H1 (cell line): ENCODE measurements around the gene KRTAP10-4. TPM values are rescaled to one million over a fixed set of nuclear protein-coding genes. Genes with fewer than 3 reads are reported as not detected.

Experiments
- CTCF ChIA-PET: fragments of 300-600 bp; sonication (Branson Sonifier 250); formaldehyde crosslinking; loops from one replicate; lab custom pipeline; 2021; ENCODE audit not compliant: partially characterized antibody; lab: Charles Lee
- POLR2A ChIA-PET: fragments of 300-600 bp; sonication (Branson Sonifier 250); formaldehyde crosslinking; loops from one replicate; lab custom pipeline; 2021; ENCODE audit warnings: inconsistent platforms; ENCODE audit not compliant: partially characterized antibody; lab: Charles Lee
- DNase-seq, 2 experiments: peaks; one replicate each; pipeline versions ENCODE4 v3.0.0 to v3.0.0-alpha.2; 2010 to 2022; ENCODE audit warnings: low spot score in 2 of 2, low read depth in 1 of 2, mixed read lengths in 1 of 2
- FAIRE-seq: peaks from 2 replicates; lab custom pipeline; 2011; peaks lifted over from hg19 to GRCh38; lab: Jason Lieb, UNC
- H2AFZ ChIP-seq: 2 replicates; pipeline ENCODE4 v1.8.1; 2012; ENCODE audit warnings: low read length, inconsistent platforms
- H2AK5ac ChIP-seq: 2 replicates; pipeline ENCODE4 v1.6.1; 2013; ENCODE audit warnings: low read depth, low read length
- H2BK120ac ChIP-seq: replicated peaks from 2 replicates; pipeline ENCODE3; 2013; ENCODE audit warnings: low read depth, low read length, inconsistent platforms
- H2BK12ac ChIP-seq: 2 replicates; pipeline ENCODE4 v1.6.1; 2013; ENCODE audit warnings: low read depth, low read length
- H2BK15ac ChIP-seq: 2 replicates; pipeline ENCODE4 v1.6.1; 2013; ENCODE audit warnings: low read length
- H2BK20ac ChIP-seq: 2 replicates; pipeline ENCODE4 v1.6.1; 2013; ENCODE audit warnings: low read length
- H2BK5ac ChIP-seq: 2 replicates; pipeline ENCODE4 v1.6.1; 2013; ENCODE audit warnings: low read depth, low read length
- H3K14ac ChIP-seq: 2 replicates; pipeline ENCODE4 v1.6.1; 2013; ENCODE audit warnings: inconsistent platforms; ENCODE audit not compliant: insufficient read length
- H3K18ac ChIP-seq: 2 replicates; pipeline ENCODE4 v1.6.1; 2013; ENCODE audit warnings: low read length; ENCODE audit errors: extremely low read depth
- H3K23ac ChIP-seq: 2 replicates; pipeline ENCODE4 v1.6.1; 2013; ENCODE audit warnings: inconsistent platforms; ENCODE audit not compliant: insufficient read length
- H3K23me2 ChIP-seq: 2 replicates; pipeline ENCODE4 v1.6.1; 2013; ENCODE audit warnings: low read depth, low read length
- H3K27ac ChIP-seq: 2 replicates; pipeline ENCODE4 v1.6.1; 2011; ENCODE audit warnings: low read depth, low read length, inconsistent platforms
- H3K27me3 ChIP-seq, 4 experiments: replicated peaks in 1 of 4; 1 replicate in 1 of 4; 2 replicates in 3 of 4; pipeline versions ENCODE4 v1.6.1 to v1.8.1; 2011 to 2013; ENCODE audit warnings: low read length in 3 of 4, mild to moderate bottlenecking in 3 of 4, inconsistent platforms in 2 of 4, mixed read lengths in 2 of 4, moderate library complexity in 1 of 4; ENCODE audit not compliant: control insufficient read depth in 3 of 4, insufficient read depth in 3 of 4; ENCODE audit errors: extremely low read depth in 1 of 4
- H3K36me3 ChIP-seq, 4 experiments: 2 replicates each; pipeline versions ENCODE4 v1.6.1 to v1.8.1; 2011 to 2013; ENCODE audit warnings: mild to moderate bottlenecking in 4 of 4, low read length in 3 of 4, moderate library complexity in 2 of 4, control low read depth in 1 of 4, inconsistent platforms in 1 of 4; ENCODE audit not compliant: insufficient read depth in 4 of 4, control insufficient read depth in 2 of 4
- H3K4ac ChIP-seq: replicated peaks from 2 replicates; pipeline ENCODE3; 2013; ENCODE audit warnings: low read length, low read depth, mixed read lengths, inconsistent platforms; ENCODE audit not compliant: insufficient read length
- H3K4me1 ChIP-seq, 4 experiments: replicated peaks in 1 of 4; 1 replicate in 1 of 4; 2 replicates in 3 of 4; pipeline versions ENCODE4 v1.6.1 to v1.8.1; 2011 to 2013; ENCODE audit warnings: low read length in 3 of 4, inconsistent platforms in 2 of 4, mixed read lengths in 1 of 4; ENCODE audit not compliant: insufficient read depth in 4 of 4, control insufficient read depth in 3 of 4
- H3K4me2 ChIP-seq, 2 experiments: 2 replicates each; pipeline versions ENCODE4 v1.6.1 to v1.8.1; 2011 to 2013; ENCODE audit warnings: low read depth in 2 of 2, low read length in 2 of 2, control low read depth in 1 of 2, inconsistent platforms in 1 of 2, mild to moderate bottlenecking in 1 of 2; ENCODE audit not compliant: insufficient read depth in 1 of 2
- H3K4me3 ChIP-seq, 4 experiments: fragments of 200-600, 300-600 bp in 1 of 4; sonication (generic), shearing (Covaris generic), sonication (Bioruptor Twin) in 1 of 4; 2 replicates each; pipeline versions ENCODE4 v1.5.1 to v1.8.1; 2011 to 2016; ENCODE audit warnings: low read length in 4 of 4, low read depth in 3 of 4, control low read depth in 2 of 4, inconsistent platforms in 2 of 4, mild to moderate bottlenecking in 2 of 4, mixed read lengths in 1 of 4, moderate library complexity in 1 of 4; ENCODE audit not compliant: insufficient read depth in 2 of 4; ENCODE audit errors: extremely low read depth in 1 of 4
- H3K56ac ChIP-seq: replicated peaks from 2 replicates; pipeline ENCODE3; 2013; ENCODE audit warnings: low read depth, mild to moderate bottlenecking, mixed read lengths, low read length, inconsistent platforms; ENCODE audit not compliant: insufficient read length
- H3K79me1 ChIP-seq: 2 replicates; pipeline ENCODE4 v1.6.1; 2013; ENCODE audit warnings: low read depth, low read length, control low read depth
- H3K79me2 ChIP-seq, 2 experiments: 2 replicates each; pipeline versions ENCODE4 v1.6.1 to v1.8.1; 2012 to 2013; ENCODE audit warnings: low read length in 2 of 2, mild to moderate bottlenecking in 2 of 2, inconsistent platforms in 1 of 2; ENCODE audit not compliant: insufficient read depth in 2 of 2, control insufficient read depth in 1 of 2
- H3K9ac ChIP-seq, 4 experiments: replicated peaks in 1 of 4; 1 replicate in 1 of 4; 2 replicates in 3 of 4; pipeline versions ENCODE4 v1.6.1 to v1.8.1; 2011 to 2013; ENCODE audit warnings: low read depth in 3 of 4, low read length in 3 of 4, control low read depth in 2 of 4, mild to moderate bottlenecking in 2 of 4, moderate library complexity in 2 of 4, inconsistent platforms in 1 of 4; ENCODE audit errors: extremely low read depth in 1 of 4
- H3K9me3 ChIP-seq, 2 experiments: 2 replicates each; pipeline versions ENCODE4 v1.6.1 to v1.8.1; 2012 to 2013; ENCODE audit warnings: mild to moderate bottlenecking in 2 of 2, moderate library complexity in 2 of 2, control low read depth in 1 of 2, inconsistent platforms in 1 of 2, low read depth in 1 of 2, low read length in 1 of 2, mixed read lengths in 1 of 2; ENCODE audit not compliant: insufficient read depth in 2 of 2
- H4K20me1 ChIP-seq, 2 experiments: replicated peaks in 1 of 2; 2 replicates each; pipeline versions ENCODE3 to v1.8.1; 2011 to 2013; ENCODE audit warnings: inconsistent platforms in 2 of 2, low read length in 2 of 2, mild to moderate bottlenecking in 1 of 2; ENCODE audit not compliant: insufficient read depth in 2 of 2, control insufficient read depth in 1 of 2
- H4K5ac ChIP-seq: 2 replicates; pipeline ENCODE4 v1.6.1; 2013; ENCODE audit warnings: low read length, low read depth, mixed read lengths, inconsistent platforms; ENCODE audit not compliant: insufficient read length
- H4K8ac ChIP-seq: 2 replicates; pipeline ENCODE4 v1.8.0; 2013; ENCODE audit warnings: mild to moderate bottlenecking, moderate library complexity, low read length, inconsistent platforms; ENCODE audit not compliant: insufficient read depth; ENCODE audit errors: extremely low read depth
- H4K91ac ChIP-seq: replicated peaks from 2 replicates; pipeline ENCODE3; 2013; ENCODE audit warnings: low read length, mixed read lengths, inconsistent platforms; ENCODE audit not compliant: insufficient read length
- ATF2 ChIP-seq: IDR thresholded peaks from 2 replicates; pipeline ENCODE4 v1.6.1; 2012; ENCODE audit warnings: low read length, inconsistent platforms
- EGR1 ChIP-seq: IDR thresholded peaks from 2 replicates; pipeline ENCODE4 v1.6.1; 2011; ENCODE audit warnings: low read depth, low read length, borderline replicate concordance
- HDAC6 ChIP-seq: IDR thresholded peaks from one replicate; pipeline ENCODE4 v1.7.1; 2012; ENCODE audit warnings: low read depth, mild to moderate bottlenecking, inconsistent platforms, low read length, moderate library complexity
- NRF1 ChIP-seq: IDR thresholded peaks from 2 replicates; pipeline ENCODE4 v1.6.1; 2011; ENCODE audit warnings: mild to moderate bottlenecking, low read depth, low read length, improper control_type of control experiment
- POU5F1 ChIP-seq: IDR thresholded peaks from 2 replicates; pipeline ENCODE4 v1.6.1; 2011; ENCODE audit warnings: low read depth, mild to moderate bottlenecking, low read length, moderate library complexity
- WGBS, 2 experiments: shearing (Covaris generic) in 1 of 2; methylation state at CpG; one replicate each; pipeline versions ENCODE4 v1.1.6 to v1.1.7; 2013 to 2015; ENCODE audit warnings: low lambda C conversion rate in 2 of 2, mixed read lengths in 2 of 2, inconsistent platforms in 1 of 2, low coverage in 1 of 2, missing lambda C conversion rate in 1 of 2; ENCODE audit not compliant: insufficient replicate concordance in 2 of 2, insufficient coverage in 1 of 2, insufficient read length in 1 of 2; ENCODE audit errors: extremely low coverage in 1 of 2, missing lambda C conversion rate in 1 of 2; 5-methylcytosine and 5-hydroxymethylcytosine counted together
- polyA plus RNA-seq, 7 experiments: library from polyadenylated mRNA; depleted of rRNA in 3 of 7; stranded (reverse) in 5 of 7; unstranded in 2 of 7; fragments of >200 nt in 5 of 7; fragments of 200-250 nt in 2 of 7; gene quantifications; 1 replicate in 5 of 7; 2 replicates in 1 of 7; 4 replicates in 1 of 7; pipeline versions ENCODE4 v1.2.1 to v1.2.3, GENCODE V29; 2011 to 2013; ENCODE audit warnings: missing spikeins in 2 of 7, mixed read lengths in 2 of 7
- total RNA-seq: library from RNA; stranded (reverse); fragmentation: NEBNext Ultra II Directional; extraction: Animal tissue kit (Norgen Biotek cat#: 25700); gene quantifications from 2 replicates; pipeline ENCODE4 v1.2.1, GENCODE V29; 2021

KRTAP10-4 gene
- total and polyA plus RNA-seq, 2 of the 8 experiments (the other 6 are each of a cell fraction or from before 2014, with no cell fraction given): not detected

- DNase-seq: no peak
- Histone ChIP-seq H3K4me3 (no peak overlapping the region), H3K23me2 (no peaks in the 10 kb centered on the region)
Observed at GRCh38 chr21:44619886-44620285, 46.4 kb downstream of the KRTAP10-4 start.

More at GRCh38 chr21:44619886-44620285, 46.4 kb downstream of the KRTAP10-4 start:
- Histone ChIP-seq H3K79me2 (no peaks in the 10 kb centered on the region), H3K4me1 (peaks cover 0 to 4% (median 2%) of the 10 kb centered on the region in 4 experiments; a peak in 4 of 7 replicates), H3K23ac (no peak overlapping the region), H4K8ac (no peak overlapping the region), H2BK12ac (no peak overlapping the region), H3K9me3 (peaks cover 18 to 19% of the 10 kb centered on the region in 2 experiments), H3K14ac (no peak overlapping the region), H3K18ac (no peak overlapping the region), H3K27ac (no peak overlapping the region), H3K79me1 (no peaks in the 10 kb centered on the region; the same call in 1 of the 2 replicates), H2BK5ac (no peak overlapping the region), H3K27me3 (no peaks in the 10 kb centered on the region), H4K20me1 (no peaks in the 10 kb centered on the region), H4K5ac (no peak overlapping the region), H3K56ac (no peak overlapping the region), H3K36me3 (no peaks in the 10 kb centered on the region), H3K9ac (no peak overlapping the region), H3K4ac (no peak overlapping the region), H2BK15ac (no peak overlapping the region), H3K4me2 (no peak overlapping the region), H2AK5ac (no peak overlapping the region), H2BK120ac (no peak overlapping the region), H2AFZ (no peak overlapping the region), H4K91ac (no peak overlapping the region), H2BK20ac (no peak overlapping the region)
- TF ChIP-seq HDAC6 (no peak), NRF1 (no peak), POU5F1 (no peak), ATF2 (no peak), EGR1 (no peak)
- no peak for FAIRE-seq
- ChIA-PET POLR2A (no interaction called here), CTCF (interaction anchor here (1.1 to 4.0 kb wide), 4 partner anchors 11 to 140 kb away, joined by 4 to 16 read pairs (median 9); partner anchors contain the start of gene KRTAP10-7)
- 86% methylated on average over 6 of the region's 6 CpGs; no CpG with 5 or more reads in 1 of the 2 experiments for WGBS, 2 experiments
